Measurements from ENCODE around the gene VAMP4.

GRCh38 chr1:171664976-171665375 is 76.9 kb downstream of the VAMP4 start:
- no peak for TF ChIP-seq REST (IDR thresholded peaks at IDR 0.05; ENCODE audit: borderline replicate concordance)
- TF ChIP-seq CTCF (IDR thresholded peaks at IDR 0.05; ENCODE audit: poor library complexity, severe bottlenecking) = no peak
- no peak for TF ChIP-seq RAD21 (conservative IDR thresholded peaks at IDR 0.05)
